ENCODE measurements around the gene KLHL29.

Gene KLHL29

GRCh38 chr2:23596316-23596885 lies 211.4 kb downstream of the KLHL29 start:
- no peaks in the 10 kb centered on the region for H3K4me1 ChIP-seq (ENCODE audit: control insufficient read depth, low read length)
- no peak overlapping the region for H3K4me3 ChIP-seq (ENCODE audit: low read length)
- no peaks in the 10 kb centered on the region for H3K36me3 ChIP-seq (ENCODE audit: control insufficient read depth, low read length)
- no peaks in the 10 kb centered on the region for H3K9me2 ChIP-seq (replicated peaks; ENCODE audit: control insufficient read depth, low read length)
- no peaks in the 10 kb centered on the region for H3K27me3 ChIP-seq (ENCODE audit: control insufficient read depth, low read length)
- H3K27ac ChIP-seq (ENCODE audit: low read depth, low read length): no peak overlapping the region
- no peaks in the 10 kb centered on the region for H4K20me1 ChIP-seq (ENCODE audit: control insufficient read depth, insufficient read depth, low read depth, low read length)
- H3K4me2 ChIP-seq (ENCODE audit: low read length): no peak overlapping the region
- no peaks in the 10 kb centered on the region for H3K9me3 ChIP-seq (ENCODE audit: control insufficient read depth, insufficient read depth, low read length)
- no peak for TF ChIP-seq CTCF (IDR thresholded peaks at IDR 0.05; ENCODE audit: low read depth, low read length, poor library complexity, severe bottlenecking)
- TF ChIP-seq EZH2phosphoT487 (IDR thresholded peaks at IDR 0.05; ENCODE audit: borderline replicate concordance, low read length): no peak
- H3F3A ChIP-seq (ENCODE audit: control insufficient read depth, insufficient read depth): no peaks in the 10 kb centered on the region
- H3K79me2 ChIP-seq (ENCODE audit: control insufficient read depth, low read length): no peaks in the 10 kb centered on the region

- Histone ChIP-seq H3K4me1 (ENCODE audit: control insufficient read depth, low read length) (no peaks in the 10 kb centered on the region), H3K36me3 (ENCODE audit: control insufficient read depth, low read length) (no peaks in the 10 kb centered on the region), H3K9me3 (ENCODE audit: control insufficient read depth, insufficient read depth, low read length) (no peaks in the 10 kb centered on the region), H3F3A (ENCODE audit: control insufficient read depth, insufficient read depth) (no peaks in the 10 kb centered on the region), H3K4me3 (ENCODE audit: low read length) (no peak overlapping the region), H3K27me3 (ENCODE audit: control insufficient read depth, low read length) (no peaks in the 10 kb centered on the region), H3K4me2 (ENCODE audit: low read length) (no peak overlapping the region), H3K79me2 (ENCODE audit: control insufficient read depth, low read length) (no peaks in the 10 kb centered on the region), H3K9me2 (replicated peaks; ENCODE audit: control insufficient read depth, low read length) (no peaks in the 10 kb centered on the region), H4K20me1 (ENCODE audit: control insufficient read depth, insufficient read depth, low read depth, low read length) (no peaks in the 10 kb centered on the region), H3K27ac (ENCODE audit: low read depth, low read length) (no peak overlapping the region)
- TF ChIP-seq CTCF (IDR thresholded peaks at IDR 0.05; ENCODE audit: low read depth, low read length, poor library complexity, severe bottlenecking) (no peak), EZH2phosphoT487 (IDR thresholded peaks at IDR 0.05; ENCODE audit: borderline replicate concordance, low read length) (no peak)
Observed at GRCh38 chr2:23597687-23598086, 212.7 kb downstream of the KLHL29 start.

GRCh38 chr2:23599006-23599405 lies 214.0 kb downstream of the KLHL29 start:
- Histone ChIP-seq H4K20me1 (ENCODE audit: control insufficient read depth, insufficient read depth, low read depth, low read length) (no peaks in the 10 kb centered on the region), H3K36me3 (ENCODE audit: control insufficient read depth, low read length) (no peaks in the 10 kb centered on the region), H3K4me2 (ENCODE audit: low read length) (no peak overlapping the region), H3F3A (ENCODE audit: control insufficient read depth, insufficient read depth) (no peaks in the 10 kb centered on the region), H3K4me3 (ENCODE audit: low read length) (no peak overlapping the region), H3K27me3 (ENCODE audit: control insufficient read depth, low read length) (no peaks in the 10 kb centered on the region), H3K79me2 (ENCODE audit: control insufficient read depth, low read length) (no peaks in the 10 kb centered on the region), H3K9me3 (ENCODE audit: control insufficient read depth, insufficient read depth, low read length) (no peaks in the 10 kb centered on the region), H3K9me2 (replicated peaks; ENCODE audit: control insufficient read depth, low read length) (no peaks in the 10 kb centered on the region), H3K27ac (ENCODE audit: low read depth, low read length) (no peak overlapping the region), H3K4me1 (ENCODE audit: control insufficient read depth, low read length) (no peaks in the 10 kb centered on the region)
- TF ChIP-seq CTCF (IDR thresholded peaks at IDR 0.05; ENCODE audit: low read depth, low read length, poor library complexity, severe bottlenecking) (no peak), EZH2phosphoT487 (IDR thresholded peaks at IDR 0.05; ENCODE audit: borderline replicate concordance, low read length) (no peak)
